Measurements from ENCODE around the gene KRT28. TPM values are rescaled to one million over a fixed set of nuclear protein-coding genes. Genes with fewer than 3 reads are reported as not detected.

KRT28 gene
- not detected in 2 replicates for total RNA-seq (2021; fragmentation: NEBNext Ultra II Directional; extraction: Animal tissue kit (Norgen Biotek cat#: 25700))
- not detected in 2 replicates for polyA plus RNA-seq (2011; rRNA removed)
- not detected for polyA plus RNA-seq (2011; cell fraction: cytosol; rRNA removed)
- not detected for polyA plus RNA-seq (2011; cell fraction: nucleus; rRNA removed)
- polyA plus RNA-seq (2012, experiment 1 of 2): not detected in 4 replicates
- polyA plus RNA-seq (2012, experiment 2 of 2): not detected
- not detected for polyA plus RNA-seq (2013, experiment 1 of 2)
- polyA plus RNA-seq (2013, experiment 2 of 2): not detected
- not detected in 2 replicates for polyA minus RNA-seq (2011; rRNA and poly(A)+ RNA removed)
- not detected for polyA minus RNA-seq (2011; cell fraction: cytosol; rRNA and poly(A)+ RNA removed)
- polyA minus RNA-seq (2011; cell fraction: nucleus; rRNA and poly(A)+ RNA removed): not detected
- long read RNA-seq, experiment 1: 0 reads
- long read RNA-seq, experiment 2: 0 reads

- Histone ChIP-seq H3K79me2 (ENCODE audit: control insufficient read depth in 1 of 2, insufficient read depth in 2 of 2, low read length in 2 of 2) (no peaks in the 10 kb centered on the region), H3K56ac (replicated peaks; ENCODE audit: insufficient read length, low read depth, low read length) (no peak within 1 kb of the TSS), H2BK120ac (replicated peaks; ENCODE audit: low read depth, low read length) (no peak within 1 kb of the TSS), H3K9me3 (ENCODE audit: insufficient read depth in 2 of 2, low read depth in 1 of 2, low read length in 1 of 2) (no peaks in the 10 kb centered on the region), H3K23me2 (ENCODE audit: low read depth, low read length) (no peaks in the 10 kb centered on the region), H4K5ac (ENCODE audit: insufficient read length, low read depth, low read length) (no peak within 1 kb of the TSS), H4K91ac (replicated peaks; ENCODE audit: insufficient read length, low read length) (no peak within 1 kb of the TSS), H2BK5ac (ENCODE audit: low read depth, low read length) (no peak within 1 kb of the TSS), H3K4ac (replicated peaks; ENCODE audit: insufficient read length, low read depth, low read length) (no peak within 1 kb of the TSS), H3K27me3 (replicated peaks in 1 of 4; ENCODE audit: control insufficient read depth in 3 of 4, extremely low read depth in 1 of 4, insufficient read depth in 3 of 4, low read length in 3 of 4) (0 out of 7 replicates have a peak, but pooled peaks cover 0 to 3% (median 0%) of the 10 kb centered on the region in 4 experiments), H2BK20ac (ENCODE audit: low read length) (no peak within 1 kb of the TSS), H3K4me2 (ENCODE audit: insufficient read depth in 1 of 2, low read depth in 2 of 2, low read length in 2 of 2) (no peak within 1 kb of the TSS), H4K20me1 (replicated peaks in 1 of 2; ENCODE audit: control insufficient read depth in 1 of 2, insufficient read depth in 2 of 2, low read length in 2 of 2) (no peaks in the 10 kb centered on the region), H2BK12ac (ENCODE audit: low read depth, low read length) (no peak within 1 kb of the TSS), H3K27ac (ENCODE audit: low read depth, low read length) (no peak within 1 kb of the TSS), H3K4me1 (replicated peaks in 1 of 4; ENCODE audit: control insufficient read depth in 3 of 4, insufficient read depth in 4 of 4, low read length in 3 of 4) (no peaks in the 10 kb centered on the region), H3K18ac (ENCODE audit: extremely low read depth, low read length) (no peak within 1 kb of the TSS), H3K4me3 (ENCODE audit: extremely low read depth in 1 of 4, insufficient read depth in 2 of 4, low read depth in 3 of 4, low read length in 4 of 4) (no peak within 1 kb of the TSS), H2AFZ (ENCODE audit: low read length) (no peak within 1 kb of the TSS), H3K79me1 (ENCODE audit: low read depth, low read length) (no peaks in the 10 kb centered on the region), H2AK5ac (ENCODE audit: low read depth, low read length) (no peak within 1 kb of the TSS), H3K14ac (ENCODE audit: insufficient read length) (no peak within 1 kb of the TSS), H4K8ac (ENCODE audit: extremely low read depth, insufficient read depth, low read length) (no peak within 1 kb of the TSS), H3K23ac (ENCODE audit: insufficient read length) (no peak within 1 kb of the TSS), H2BK15ac (ENCODE audit: low read length) (no peak within 1 kb of the TSS), H3K36me3 (ENCODE audit: control insufficient read depth in 2 of 4, insufficient read depth in 4 of 4, low read length in 3 of 4) (no peaks in the 10 kb centered on the region), H3K9ac (replicated peaks in 1 of 4; ENCODE audit: extremely low read depth in 1 of 4, low read depth in 3 of 4, low read length in 3 of 4) (no peak within 1 kb of the TSS)
- FAIRE-seq: no peak
- no peak for DNase-seq (ENCODE audit: low read depth in 1 of 2, low spot score in 2 of 2)
- WGBS, 2 experiments (ENCODE audit: extremely low coverage in 1 of 2, insufficient coverage in 1 of 2, insufficient read length in 1 of 2, insufficient replicate concordance in 2 of 2, low coverage in 1 of 2, low lambda C conversion rate in 2 of 2, missing lambda C conversion rate in 1 of 2): 82% methylated on average over 3 of the region's 3 CpGs; no CpG with 5 or more reads in 1 of the 2 experiments
- TF ChIP-seq TEAD4 (IDR thresholded peaks at IDR 0.05; ENCODE audit: low read depth, low read length) (no peak), CTBP2 (IDR thresholded peaks at IDR 0.05; ENCODE audit: borderline replicate concordance, insufficient read depth, insufficient read length, low read length) (no peak), RXRA (IDR thresholded peaks at IDR 0.05; ENCODE audit: insufficient read depth, low read depth, low read length) (no peak), MAFK (IDR thresholded peaks at IDR 0.05; ENCODE audit: low read depth, low read length) (no peak), RNF2 (IDR thresholded peaks at IDR 0.05; ENCODE audit: borderline replicate concordance, low read depth, low read length, missing control alignments, poor library complexity, severe bottlenecking) (no peak)
- POLR2A ChIA-PET (ENCODE audit: partially characterized antibody): no interaction called here
- CTCF ChIA-PET (ENCODE audit: partially characterized antibody): interaction anchor here (1.0 kb wide), 1 partner anchor 9 kb away, joined by 3 read pairs; no protein-coding TSS in a partner anchor
Measured at GRCh38 chr17:40799859-40800258, at the start of gene KRT28. KRT28 (minus strand) TSS chr17:40799959; CDS start chr17:40799893, 66 bp downstream.
